Panc1 (cell line): ENCODE results near the gene CEP131. TPM values are rescaled to one million over a fixed set of nuclear protein-coding genes. Genes with fewer than 3 reads are reported as not detected.

Source experiments
- ATAC-seq: fragments of 200-7000 bp; cut with Tn5 transposase; 2 replicates; pipeline ENCODE4 v1.9.1; 2020; ENCODE audit warnings: mild to moderate bottlenecking, moderate library complexity
- BruUV-seq: library from RNA; stranded (reverse); fragments of 400-500 nt; replicated peaks from 2 replicates; lab custom pipeline; 2021; lab: Mats Ljungman, UMichigan
- CTCF ChIA-PET: fragments of 300-600 bp; sonication (Branson Sonifier 250); formaldehyde crosslinking; loops from one replicate; lab custom pipeline; 2022; ENCODE audit warnings: antibody characterized with exemption; lab: Charles Lee
- POLR2A ChIA-PET: fragments of 300-600 bp; sonication (Branson Sonifier 250); formaldehyde crosslinking; loops from one replicate; lab custom pipeline; 2022; ENCODE audit warnings: antibody characterized with exemption; lab: Charles Lee
- DNase-seq: peaks from one replicate; pipeline ENCODE4 v3.0.0-alpha.2; 2010; ENCODE audit warnings: low read depth, low spot score
- H3K27ac ChIP-seq: 2 replicates; pipeline ENCODE4 v1.5.1; 2011; ENCODE audit warnings: mild to moderate bottlenecking, low read length, inconsistent platforms
- H3K27me3 ChIP-seq: fragments of 200-500 bp; sonication (Bioruptor generic); 2 replicates; pipeline ENCODE4 v1.6.0; 2014; ENCODE audit warnings: low read length, inconsistent platforms; ENCODE audit not compliant: control insufficient read depth, insufficient read depth
- H3K36me3 ChIP-seq: fragments of 200-500 bp; sonication (Bioruptor generic); 2 replicates; pipeline ENCODE4 v1.5.1; 2014; ENCODE audit warnings: inconsistent platforms, mild to moderate bottlenecking, low read length, moderate library complexity; ENCODE audit not compliant: control insufficient read depth, insufficient read depth
- H3K4me1 ChIP-seq: 2 replicates; pipeline ENCODE4 v1.5.1; 2011; ENCODE audit warnings: inconsistent platforms, mild to moderate bottlenecking, low read length, moderate library complexity; ENCODE audit not compliant: control insufficient read depth, insufficient read depth
- H3K4me3 ChIP-seq, 2 experiments: 2 replicates each; pipeline ENCODE4 v1.5.1; 2011 to 2012; ENCODE audit warnings: low read depth in 2 of 2, low read length in 2 of 2, mild to moderate bottlenecking in 2 of 2, inconsistent platforms in 1 of 2, moderate library complexity in 1 of 2
- H3K9me3 ChIP-seq: fragments of 200-500 bp; sonication (Bioruptor generic); 2 replicates; pipeline ENCODE4 v1.5.1; 2014; ENCODE audit warnings: low read depth, mild to moderate bottlenecking, inconsistent platforms, low read length, moderate library complexity; ENCODE audit not compliant: control insufficient read depth, insufficient read depth
- POLR2AphosphoS5 ChIP-seq: IDR thresholded peaks from 2 replicates; pipeline ENCODE4 v1.6.1; 2012; ENCODE audit warnings: mild to moderate bottlenecking, low read depth, low read length, moderate library complexity
- SIN3A ChIP-seq: IDR thresholded peaks from 2 replicates; pipeline ENCODE4 v1.6.1; 2012; ENCODE audit warnings: low read depth, mild to moderate bottlenecking, low read length, moderate library complexity, borderline replicate concordance; ENCODE audit not compliant: insufficient read depth
- TCF7L2 ChIP-seq: IDR thresholded peaks from 2 replicates; pipeline ENCODE4 v1.6.1; 2011; ENCODE audit warnings: mild to moderate bottlenecking, low read depth, low read length, inconsistent platforms
- in situ Hi-C: cut with HindIII; loops from 2 replicates; pipeline ENCODE4 v1.10.0; 2016; ENCODE audit warnings: low sequenced_read_pairs, low pct_unique_long_range_greater_than_20kb
- intact Hi-C: fragments of 100-400 bp; cut with micrococcal nuclease; formaldehyde crosslinking; loops from one replicate; pipeline ENCODE4 v1.10.0; 2022; ENCODE audit not compliant: unreplicated experiment
- total RNA-seq: library from RNA; stranded (reverse); gene quantifications from one replicate; pipeline ENCODE4 v1.2.1, GENCODE V29; 2021; ENCODE audit not compliant: unreplicated experiment
- TF ChIP-seq, protein P1 (sequence below), 2 experiments: IDR thresholded peaks; 2 replicates each; pipeline ENCODE4 v1.6.1; 2011 to 2012; ENCODE audit warnings: low read depth in 2 of 2, control low read depth in 1 of 2, low read length in 1 of 2, mild to moderate bottlenecking in 1 of 2, moderate library complexity in 1 of 2; ENCODE audit not compliant: insufficient read depth in 1 of 2
- TF ChIP-seq, protein P2 (sequence below): fragments of 450-650 bp; IDR thresholded peaks from 2 replicates; pipeline ENCODE4 v1.5.1; 2017; ENCODE audit warnings: mild to moderate bottlenecking

The CEP131 gene
- total RNA-seq, 1 experiment from 2014 or later = 26.0 TPM

DNA sequence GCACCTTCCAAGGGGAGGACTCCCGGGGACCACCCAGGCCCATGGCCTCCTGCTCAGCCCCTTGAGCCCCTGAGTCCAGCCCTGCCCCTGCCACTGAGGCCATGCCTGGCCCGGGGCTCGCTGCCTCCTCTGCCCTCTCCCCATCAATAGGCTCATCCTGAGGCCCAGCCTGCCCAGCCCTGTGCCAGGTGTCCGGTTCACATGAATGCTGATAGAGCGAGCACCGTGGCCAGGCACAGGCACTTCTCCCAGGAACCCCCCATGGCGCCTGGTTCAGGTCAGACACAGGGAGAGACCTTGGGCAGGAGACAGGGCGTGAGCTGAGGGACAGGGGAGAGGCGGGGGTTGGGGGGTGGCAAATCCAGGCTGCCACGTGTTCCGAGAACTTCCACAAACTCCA lies 60.3 kb downstream of the CEP131 start:
- POLR2A ChIA-PET = no interaction called here
- Histone ChIP-seq H3K27ac (no peak overlapping the region), H3K36me3 (no peaks in the 10 kb centered on the region), H3K4me3 (no peak overlapping the region), H3K4me1 (peaks cover 16% of the 10 kb centered on the region), H3K27me3 (no peaks in the 10 kb centered on the region), H3K9me3 (no peaks in the 10 kb centered on the region)
- no peak for DNase-seq
- ATAC-seq = no peak
- TF ChIP-seq, protein P1, sequence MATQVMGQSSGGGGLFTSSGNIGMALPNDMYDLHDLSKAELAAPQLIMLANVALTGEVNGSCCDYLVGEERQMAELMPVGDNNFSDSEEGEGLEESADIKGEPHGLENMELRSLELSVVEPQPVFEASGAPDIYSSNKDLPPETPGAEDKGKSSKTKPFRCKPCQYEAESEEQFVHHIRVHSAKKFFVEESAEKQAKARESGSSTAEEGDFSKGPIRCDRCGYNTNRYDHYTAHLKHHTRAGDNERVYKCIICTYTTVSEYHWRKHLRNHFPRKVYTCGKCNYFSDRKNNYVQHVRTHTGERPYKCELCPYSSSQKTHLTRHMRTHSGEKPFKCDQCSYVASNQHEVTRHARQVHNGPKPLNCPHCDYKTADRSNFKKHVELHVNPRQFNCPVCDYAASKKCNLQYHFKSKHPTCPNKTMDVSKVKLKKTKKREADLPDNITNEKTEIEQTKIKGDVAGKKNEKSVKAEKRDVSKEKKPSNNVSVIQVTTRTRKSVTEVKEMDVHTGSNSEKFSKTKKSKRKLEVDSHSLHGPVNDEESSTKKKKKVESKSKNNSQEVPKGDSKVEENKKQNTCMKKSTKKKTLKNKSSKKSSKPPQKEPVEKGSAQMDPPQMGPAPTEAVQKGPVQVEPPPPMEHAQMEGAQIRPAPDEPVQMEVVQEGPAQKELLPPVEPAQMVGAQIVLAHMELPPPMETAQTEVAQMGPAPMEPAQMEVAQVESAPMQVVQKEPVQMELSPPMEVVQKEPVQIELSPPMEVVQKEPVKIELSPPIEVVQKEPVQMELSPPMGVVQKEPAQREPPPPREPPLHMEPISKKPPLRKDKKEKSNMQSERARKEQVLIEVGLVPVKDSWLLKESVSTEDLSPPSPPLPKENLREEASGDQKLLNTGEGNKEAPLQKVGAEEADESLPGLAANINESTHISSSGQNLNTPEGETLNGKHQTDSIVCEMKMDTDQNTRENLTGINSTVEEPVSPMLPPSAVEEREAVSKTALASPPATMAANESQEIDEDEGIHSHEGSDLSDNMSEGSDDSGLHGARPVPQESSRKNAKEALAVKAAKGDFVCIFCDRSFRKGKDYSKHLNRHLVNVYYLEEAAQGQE (IDR thresholded peaks at IDR 0.05; ENCODE audit: insufficient read depth in 1 of 2, low read depth in 2 of 2, low read length in 1 of 2) = no peak
- no peak for TF ChIP-seq POLR2AphosphoS5
- no peak for TF ChIP-seq TCF7L2
- TF ChIP-seq, protein P2, sequence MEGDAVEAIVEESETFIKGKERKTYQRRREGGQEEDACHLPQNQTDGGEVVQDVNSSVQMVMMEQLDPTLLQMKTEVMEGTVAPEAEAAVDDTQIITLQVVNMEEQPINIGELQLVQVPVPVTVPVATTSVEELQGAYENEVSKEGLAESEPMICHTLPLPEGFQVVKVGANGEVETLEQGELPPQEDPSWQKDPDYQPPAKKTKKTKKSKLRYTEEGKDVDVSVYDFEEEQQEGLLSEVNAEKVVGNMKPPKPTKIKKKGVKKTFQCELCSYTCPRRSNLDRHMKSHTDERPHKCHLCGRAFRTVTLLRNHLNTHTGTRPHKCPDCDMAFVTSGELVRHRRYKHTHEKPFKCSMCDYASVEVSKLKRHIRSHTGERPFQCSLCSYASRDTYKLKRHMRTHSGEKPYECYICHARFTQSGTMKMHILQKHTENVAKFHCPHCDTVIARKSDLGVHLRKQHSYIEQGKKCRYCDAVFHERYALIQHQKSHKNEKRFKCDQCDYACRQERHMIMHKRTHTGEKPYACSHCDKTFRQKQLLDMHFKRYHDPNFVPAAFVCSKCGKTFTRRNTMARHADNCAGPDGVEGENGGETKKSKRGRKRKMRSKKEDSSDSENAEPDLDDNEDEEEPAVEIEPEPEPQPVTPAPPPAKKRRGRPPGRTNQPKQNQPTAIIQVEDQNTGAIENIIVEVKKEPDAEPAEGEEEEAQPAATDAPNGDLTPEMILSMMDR = no peak
- no peak for TF ChIP-seq SIN3A
- intact Hi-C loops (no loop called here), in situ Hi-C loops (no loop called here)
- CTCF ChIA-PET = no interaction called here
- no TSS peak for BruUV-seq

DNA sequence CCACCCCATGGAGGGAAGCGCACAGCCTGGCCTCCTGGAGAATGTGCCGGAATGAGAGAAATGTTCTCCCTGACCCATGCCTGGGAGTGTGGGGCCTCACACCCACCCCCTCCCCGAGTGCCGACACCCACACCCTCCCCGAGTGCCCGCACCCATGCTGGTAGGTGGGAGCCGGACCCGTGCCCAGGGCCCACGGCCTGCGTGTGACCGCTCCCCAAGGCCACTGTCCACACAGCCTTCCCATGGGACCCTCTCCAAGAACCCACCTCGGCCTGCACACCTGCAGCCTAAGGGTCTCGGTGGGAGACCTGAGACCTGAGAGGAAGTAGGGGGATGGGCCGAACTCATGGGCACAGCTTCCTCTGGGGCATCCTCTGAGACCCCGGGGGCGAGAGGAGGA lies 60.8 kb downstream of the CEP131 start:
- intact Hi-C loops = no loop called here
- peaks cover 16% of the 10 kb centered on the region for H3K4me1 ChIP-seq
- H3K27me3 ChIP-seq = no peaks in the 10 kb centered on the region
- no peaks in the 10 kb centered on the region for H3K36me3 ChIP-seq
- TF ChIP-seq, protein P1 (IDR thresholded peaks at IDR 0.05; ENCODE audit: insufficient read depth in 1 of 2, low read depth in 2 of 2, low read length in 1 of 2) = no peak
- TF ChIP-seq TCF7L2 (no peak), SIN3A (no peak), POLR2AphosphoS5 (no peak)
- TF ChIP-seq, protein P2 = no peak
- no TSS peak for BruUV-seq
- H3K27ac ChIP-seq = no peak overlapping the region
- in situ Hi-C loops = no loop called here
- H3K9me3 ChIP-seq = no peaks in the 10 kb centered on the region
- POLR2A ChIA-PET = no interaction called here
- H3K4me3 ChIP-seq = no peak overlapping the region
- CTCF ChIA-PET = no interaction called here
- no peak for DNase-seq
- no peak for ATAC-seq
